ENCODE results near the gene RPS6KA2. TPM values are rescaled to one million over a fixed set of nuclear protein-coding genes. Genes with fewer than 3 reads are reported as not detected.

RPS6KA2 gene
- total RNA-seq (2014; rRNA removed; shearing (Covaris generic)): 3.8 and 14.7 TPM in 2 replicates

DNA sequence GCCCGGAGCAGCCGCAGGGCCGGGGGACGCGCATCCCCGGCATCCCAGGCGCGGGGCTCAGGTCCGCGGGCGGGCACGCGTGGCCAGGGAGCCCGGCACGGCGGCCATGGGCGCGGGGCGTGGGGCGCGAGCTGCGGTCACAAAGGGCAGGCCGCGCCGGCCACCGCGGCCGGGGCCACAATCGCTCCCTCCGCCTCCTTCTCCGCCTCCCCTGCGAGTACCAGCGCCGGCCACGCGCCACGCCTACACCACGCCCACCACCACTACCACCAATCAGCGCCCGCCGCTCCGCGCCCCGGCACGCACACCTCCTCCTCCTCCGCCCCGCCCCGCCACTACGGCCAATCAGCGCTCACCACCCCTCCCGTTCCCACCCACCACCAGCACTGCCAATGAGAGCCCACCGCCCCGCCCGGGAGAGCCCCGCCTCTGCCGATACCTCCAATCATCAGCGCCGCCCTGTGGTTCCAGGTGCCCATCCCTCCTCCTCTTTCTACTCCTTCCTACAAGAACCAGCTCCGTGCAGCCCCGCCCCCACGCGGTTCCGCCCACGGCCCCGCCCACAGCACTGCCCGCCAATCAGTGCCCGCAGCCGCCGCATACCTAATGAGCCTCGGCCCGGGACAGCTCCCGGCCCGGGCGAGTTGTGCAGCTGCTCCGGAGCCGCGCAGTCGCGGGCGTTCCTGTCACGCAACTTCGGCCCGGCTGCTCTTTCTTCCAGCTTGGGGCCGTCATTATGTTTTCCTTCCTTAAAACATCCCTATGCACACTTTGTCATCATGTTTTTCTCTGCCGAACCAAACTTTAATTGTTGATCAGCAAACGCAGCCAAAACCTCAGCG lies at the start of gene RPS6KA2:
Gene RPS6KA2 (minus strand): TSS at position 219 of the 842 bp plus-strand sequence. CDS start 232 bp downstream, outside the sequence.
- DNase-seq (ENCODE audit: low spot score): peak; percentile 100
- in situ Hi-C loops (cut with HindIII; ENCODE audit: low sequenced_read_pairs): no loop called here

GRCh38 chr6:166676270-166676860 lies 49.3 kb upstream of the RPS6KA2 start:
- no peak for DNase-seq (ENCODE audit: low spot score)
- in situ Hi-C loops (cut with HindIII; ENCODE audit: low sequenced_read_pairs): no loop called here

DNA sequence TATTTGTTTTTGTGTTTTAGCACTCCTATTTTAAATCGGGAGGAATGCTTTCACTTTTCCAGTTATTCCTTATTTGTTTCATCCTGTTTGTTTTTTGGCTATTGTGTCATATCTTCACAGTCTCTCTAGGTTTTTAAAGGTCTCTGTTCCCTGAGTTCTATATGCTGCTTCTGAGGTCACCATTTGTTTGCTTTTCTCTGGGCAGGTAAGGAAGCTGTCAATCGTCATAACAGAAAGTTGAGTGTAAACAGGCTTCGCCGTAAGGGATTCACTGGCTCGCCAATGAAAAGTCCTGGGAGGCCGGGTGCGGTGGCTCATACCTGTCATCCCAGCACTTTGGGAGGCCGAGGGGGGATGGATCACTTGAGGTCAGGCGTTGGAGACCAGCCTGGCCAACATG lies 48.7 kb upstream of the RPS6KA2 start:
- DNase-seq (ENCODE audit: low spot score): no peak
- in situ Hi-C loops (cut with HindIII; ENCODE audit: low sequenced_read_pairs): no loop called here

GRCh38 chr6:166673309-166673708 lies 46.3 kb upstream of the RPS6KA2 start:
- no peak for DNase-seq (ENCODE audit: low spot score)
- in situ Hi-C loops (cut with HindIII; ENCODE audit: low sequenced_read_pairs): no loop called here

DNA sequence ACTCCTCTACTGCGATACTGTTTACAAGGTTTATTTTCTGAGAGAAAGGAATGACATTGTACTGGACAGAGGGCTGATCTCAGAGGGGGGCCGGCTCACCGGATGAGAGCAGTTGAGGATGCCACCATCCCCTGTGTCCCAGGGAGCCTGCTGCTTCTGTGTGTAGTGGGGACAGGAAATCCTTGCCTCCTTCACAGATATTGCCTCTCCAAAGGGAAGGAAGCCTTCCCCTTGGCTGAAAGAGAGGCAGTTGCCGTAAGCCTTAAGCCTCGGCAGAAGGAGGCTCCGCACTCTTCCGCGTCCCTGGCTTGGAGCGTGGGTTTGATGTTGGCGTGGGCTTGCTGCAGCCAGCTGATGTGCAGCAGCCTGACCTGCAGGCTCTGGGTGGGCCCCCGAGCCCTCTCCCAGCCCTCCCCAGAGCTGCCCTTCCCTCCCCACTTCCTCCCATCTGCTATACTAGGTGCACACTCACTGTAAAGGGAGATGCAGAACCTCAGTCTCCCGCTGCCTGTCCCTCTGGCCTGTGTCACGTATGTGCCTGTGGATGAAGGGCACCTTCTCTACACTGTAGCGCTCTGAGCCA lies 45.7 kb upstream of the RPS6KA2 start:
- in situ Hi-C loops (cut with HindIII; ENCODE audit: low sequenced_read_pairs): no loop called here
- peak; percentile 31 for DNase-seq (ENCODE audit: low spot score)

GRCh38 chr6:166672146-166672545 lies 45.1 kb upstream of the RPS6KA2 start:
- in situ Hi-C loops (cut with HindIII; ENCODE audit: low sequenced_read_pairs): no loop called here

GRCh38 chr6:166671434-166672081 lies 44.5 kb upstream of the RPS6KA2 start:
- in situ Hi-C loops (cut with HindIII; ENCODE audit: low sequenced_read_pairs): no loop called here
- DNase-seq (ENCODE audit: low spot score): peak; percentile 16

More at GRCh38 chr6:166672146-166672545, 45.1 kb upstream of the RPS6KA2 start:
- peak; percentile 5 for DNase-seq (ENCODE audit: low spot score)

GRCh38 chr6:166670894-166671293 lies 43.8 kb upstream of the RPS6KA2 start:
- in situ Hi-C loops (cut with HindIII; ENCODE audit: low sequenced_read_pairs): no loop called here
- DNase-seq (ENCODE audit: low spot score): no peak

DNA sequence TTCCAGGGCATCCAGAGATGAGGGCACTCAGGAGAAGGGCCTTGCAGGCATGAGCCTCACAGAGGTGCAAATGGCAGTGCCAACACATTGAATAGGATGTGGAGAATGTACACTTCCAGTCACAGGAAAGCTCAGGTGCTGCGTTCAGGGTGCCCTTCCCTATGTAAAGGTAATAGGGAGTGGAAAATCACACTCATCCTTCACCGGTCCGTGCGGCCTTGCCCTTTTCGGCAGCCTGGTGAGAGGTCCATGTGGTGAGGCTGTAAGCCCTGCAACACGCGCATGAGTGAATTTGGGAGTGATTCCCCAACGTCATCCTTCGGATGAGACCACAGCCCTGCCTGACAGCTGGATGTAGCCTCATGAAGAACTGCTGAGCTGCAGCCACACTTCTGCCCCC lies 43.0 kb upstream of the RPS6KA2 start:
- in situ Hi-C loops (cut with HindIII; ENCODE audit: low sequenced_read_pairs): no loop called here
- DNase-seq (ENCODE audit: low spot score): no peak

DNA sequence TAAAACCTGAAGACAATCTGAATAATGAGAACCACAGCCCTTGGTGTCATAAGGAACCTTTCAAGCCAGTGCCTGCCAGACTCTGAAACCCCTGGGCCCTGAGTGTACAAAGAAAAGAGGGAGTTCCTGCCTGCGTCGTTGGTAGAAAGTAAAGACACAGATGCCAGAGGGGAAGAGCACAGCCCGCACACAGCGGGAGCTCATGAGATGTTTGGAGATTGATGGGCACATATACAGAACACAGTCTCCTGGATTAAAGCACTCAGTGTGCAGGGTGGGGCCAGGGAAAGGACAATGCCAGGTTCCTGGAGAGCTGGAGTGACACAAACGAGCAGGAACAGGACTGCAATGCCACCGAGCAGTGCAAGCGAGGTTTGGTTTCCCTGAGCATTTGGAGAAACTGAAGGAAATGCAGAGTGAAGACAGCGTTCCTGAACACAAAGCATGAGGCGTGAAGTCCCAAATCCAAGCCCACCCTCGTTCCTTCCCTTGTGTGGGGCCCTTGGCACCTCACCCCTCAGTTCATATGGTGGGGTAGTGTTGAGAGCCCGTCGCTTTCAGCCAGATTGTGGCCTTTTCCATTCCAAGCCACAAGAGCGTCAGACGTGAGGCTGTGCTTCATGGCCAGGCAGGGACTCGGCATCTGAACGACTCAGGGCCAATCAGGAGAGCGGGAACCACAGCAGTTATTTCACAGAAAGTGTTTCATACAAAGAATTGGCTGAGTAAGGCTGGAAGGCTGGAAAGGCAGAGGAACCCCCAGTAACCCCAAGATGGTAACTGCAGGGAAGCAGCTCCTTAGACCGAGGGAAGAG lies 41.0 kb upstream of the RPS6KA2 start:
- in situ Hi-C loops (cut with HindIII; ENCODE audit: low sequenced_read_pairs): no loop called here

DNA sequence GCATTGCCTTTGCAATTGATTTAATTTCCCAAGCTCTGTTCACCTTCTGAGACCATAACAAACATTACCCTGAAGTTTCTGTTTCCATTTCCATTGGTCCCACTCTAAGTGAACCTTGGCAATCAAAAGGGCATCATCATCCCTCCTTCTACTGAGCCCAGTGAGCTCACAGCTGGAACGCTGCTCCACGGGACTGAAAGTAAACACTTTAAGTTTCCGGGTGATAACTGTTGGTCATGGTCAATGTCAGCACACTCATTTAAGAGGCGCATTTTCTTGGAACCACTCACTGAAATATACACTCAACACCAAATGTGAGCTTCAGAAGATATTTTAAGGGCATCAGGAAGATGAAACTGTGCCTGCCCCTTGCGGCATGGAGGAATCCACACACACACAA lies 37.1 kb upstream of the RPS6KA2 start:
- in situ Hi-C loops (cut with HindIII; ENCODE audit: low sequenced_read_pairs): no loop called here
- DNase-seq (ENCODE audit: low spot score): no peak

More for the DNA sequence above, 41.0 kb upstream of the RPS6KA2 start:
- peak; percentile 70 for DNase-seq (ENCODE audit: low spot score)

- no peak for DNase-seq (ENCODE audit: low spot score)
- in situ Hi-C loops (cut with HindIII; ENCODE audit: low sequenced_read_pairs): no loop called here
These were observed 36.5 kb upstream of the RPS6KA2 start for GRCh38 chr6:166663568-166663967.

DNA sequence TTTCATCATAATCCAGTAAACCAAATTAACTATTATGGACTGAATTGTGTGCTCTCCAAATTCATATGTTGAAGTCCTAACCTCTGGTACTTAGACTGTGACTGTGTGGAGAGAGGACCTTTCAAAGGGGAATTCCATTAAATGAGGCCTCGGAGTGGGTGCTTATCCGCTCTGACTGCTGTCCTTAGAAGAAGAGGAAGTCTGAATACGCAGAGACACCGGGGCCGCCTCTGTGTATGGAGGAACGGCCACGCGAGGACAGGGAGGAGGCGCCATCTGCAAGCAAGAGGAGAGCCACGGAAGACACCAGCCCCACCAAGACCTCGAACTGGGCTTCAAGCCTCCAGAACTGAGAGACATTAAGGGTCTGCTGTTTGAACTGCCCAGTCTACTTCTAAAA lies 35.6 kb upstream of the RPS6KA2 start:
- in situ Hi-C loops (cut with HindIII; ENCODE audit: low sequenced_read_pairs): no loop called here
- no peak for DNase-seq (ENCODE audit: low spot score)

GRCh38 chr6:166661327-166662085 lies 34.5 kb upstream of the RPS6KA2 start:
- DNase-seq (ENCODE audit: low spot score): no peak
- in situ Hi-C loops (cut with HindIII; ENCODE audit: low sequenced_read_pairs): no loop called here

DNA sequence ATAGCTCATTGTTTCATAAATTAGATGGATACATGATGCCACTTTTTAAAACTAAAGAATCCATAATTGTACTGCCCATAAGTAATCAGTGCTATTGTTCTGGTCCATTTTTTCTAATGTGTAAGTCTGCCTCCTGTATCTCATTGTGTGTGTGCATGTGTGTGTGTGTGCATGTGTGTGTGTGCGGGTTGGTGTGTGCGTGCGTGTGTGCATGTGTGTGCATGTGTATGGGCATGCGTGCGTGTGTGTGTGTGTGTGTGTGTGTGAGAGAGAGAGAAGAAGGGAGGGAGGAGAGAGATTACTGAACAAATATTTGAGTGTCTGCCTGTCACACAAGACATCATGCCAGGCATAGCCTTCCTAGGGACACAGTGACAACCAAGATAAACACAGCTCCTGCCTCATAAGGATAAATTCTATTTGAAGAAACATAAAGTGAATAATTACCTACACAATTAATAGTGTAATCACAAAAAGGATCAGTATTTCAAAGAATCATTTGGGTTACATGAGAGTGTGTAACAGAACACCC lies 33.2 kb upstream of the RPS6KA2 start:
- DNase-seq (ENCODE audit: low spot score): no peak
- in situ Hi-C loops (cut with HindIII; ENCODE audit: low sequenced_read_pairs): no loop called here

GRCh38 chr6:166659581-166659980 lies 32.5 kb upstream of the RPS6KA2 start:
- in situ Hi-C loops (cut with HindIII; ENCODE audit: low sequenced_read_pairs): no loop called here
- DNase-seq (ENCODE audit: low spot score): no peak

GRCh38 chr6:166658792-166659150 lies 31.7 kb upstream of the RPS6KA2 start:
- DNase-seq (ENCODE audit: low spot score): no peak
- in situ Hi-C loops (cut with HindIII; ENCODE audit: low sequenced_read_pairs): no loop called here

- in situ Hi-C loops (cut with HindIII; ENCODE audit: low sequenced_read_pairs): no loop called here
- DNase-seq (ENCODE audit: low spot score): no peak
These were observed 31.2 kb upstream of the RPS6KA2 start for GRCh38 chr6:166658115-166658791.
